Caco-2 (cell line): ENCODE data around the gene ANO4. TPM values are rescaled to one million over a fixed set of nuclear protein-coding genes. Genes with fewer than 3 reads are reported as not detected.

Source experiments
- BruUV-seq: library from RNA; stranded (reverse); fragments of 400-500 nt; replicated peaks from 2 replicates; lab custom pipeline; 2021; lab: Mats Ljungman, UMichigan
- CTCF ChIA-PET: fragments of 300-600 bp; sonication (Branson Sonifier 250); formaldehyde crosslinking; loops from one replicate; lab custom pipeline; 2022; ENCODE audit warnings: antibody characterized with exemption; lab: Charles Lee
- POLR2A ChIA-PET: fragments of 300-600 bp; sonication (Branson Sonifier 250); formaldehyde crosslinking; loops from one replicate; lab custom pipeline; 2022; ENCODE audit warnings: antibody characterized with exemption; lab: Charles Lee
- DNase-seq, 2 experiments: peaks; one replicate each; pipeline versions ENCODE4 v3.0.0 to v3.0.0-alpha.2; 2020 to 2022
- H3K27me3 ChIP-seq: replicated peaks from 2 replicates; pipeline ENCODE4 v1.6.0; 2011; ENCODE audit warnings: low read length; ENCODE audit not compliant: control insufficient read depth, insufficient read depth
- H3K36me3 ChIP-seq: 2 replicates; pipeline ENCODE4 v1.5.1; 2011; ENCODE audit warnings: low read length; ENCODE audit not compliant: control insufficient read depth, insufficient read depth
- H3K4me1 ChIP-seq: fragments of 250-450 bp; sonication (Bioruptor Pico); 2 replicates; pipeline ENCODE4 v1.5.1; 2020; ENCODE audit warnings: mild to moderate bottlenecking
- H3K4me3 ChIP-seq: 2 replicates; pipeline ENCODE4 v1.5.1; 2011; ENCODE audit warnings: low read depth, mild to moderate bottlenecking, control low read depth, low read length
- H3K9me3 ChIP-seq: fragments of 250-450 bp; sonication (Bioruptor Pico); 2 replicates; pipeline ENCODE4 v1.5.1; 2020; ENCODE audit warnings: mild to moderate bottlenecking, moderate library complexity
- H3K27ac Mint-ChIP-seq: one replicate; pipeline ENCODE4 v1.8.0; 2022; ENCODE audit warnings: mixed read lengths; ENCODE audit not compliant: unreplicated experiment
- H3K27me3 Mint-ChIP-seq: one replicate; pipeline ENCODE4 v1.8.0; 2022; ENCODE audit warnings: mixed read lengths; ENCODE audit not compliant: insufficient read depth, unreplicated experiment
- H3K36me3 Mint-ChIP-seq: one replicate; pipeline ENCODE4 v1.8.0; 2022; ENCODE audit warnings: mild to moderate bottlenecking, mixed read lengths; ENCODE audit not compliant: insufficient read depth, unreplicated experiment
- H3K4me1 Mint-ChIP-seq: one replicate; pipeline ENCODE4 v1.8.0; 2022; ENCODE audit warnings: low read depth, mixed read lengths; ENCODE audit not compliant: unreplicated experiment
- H3K4me3 Mint-ChIP-seq: one replicate; pipeline ENCODE4 v1.8.0; 2022; ENCODE audit warnings: mild to moderate bottlenecking, moderate library complexity, mixed read lengths; ENCODE audit not compliant: unreplicated experiment
- H3K9me3 Mint-ChIP-seq: one replicate; pipeline ENCODE4 v1.8.0; 2022; ENCODE audit warnings: mixed read lengths; ENCODE audit not compliant: unreplicated experiment
- intact Hi-C: fragments of 100-400 bp; cut with micrococcal nuclease; formaldehyde crosslinking; loops from one replicate; pipeline ENCODE4 v1.10.0; 2022; ENCODE audit not compliant: unreplicated experiment
- total RNA-seq: library from RNA; stranded (reverse); gene quantifications from 2 replicates; pipeline ENCODE4 v1.2.3, GENCODE V29; 2022
- TF ChIP-seq, protein P1 (sequence below), 2 experiments: fragments of 200-600 bp in 1 of 2; IDR thresholded peaks; 1 replicate in 1 of 2; 2 replicates in 1 of 2; pipeline versions ENCODE4 v1.5.1 to v1.8.0; 2011 to 2022; ENCODE audit warnings: antibody characterized with exemption in 1 of 2, control low read depth in 1 of 2, inconsistent platforms in 1 of 2, low read depth in 1 of 2, low read length in 1 of 2, mild to moderate bottlenecking in 1 of 2, moderate library complexity in 1 of 2; ENCODE audit not compliant: insufficient read depth in 1 of 2, severe bottlenecking in 1 of 2, unreplicated experiment in 1 of 2

ANO4 gene
- total RNA-seq, 1 experiment from 2014 or later: 0.09 TPM

DNA sequence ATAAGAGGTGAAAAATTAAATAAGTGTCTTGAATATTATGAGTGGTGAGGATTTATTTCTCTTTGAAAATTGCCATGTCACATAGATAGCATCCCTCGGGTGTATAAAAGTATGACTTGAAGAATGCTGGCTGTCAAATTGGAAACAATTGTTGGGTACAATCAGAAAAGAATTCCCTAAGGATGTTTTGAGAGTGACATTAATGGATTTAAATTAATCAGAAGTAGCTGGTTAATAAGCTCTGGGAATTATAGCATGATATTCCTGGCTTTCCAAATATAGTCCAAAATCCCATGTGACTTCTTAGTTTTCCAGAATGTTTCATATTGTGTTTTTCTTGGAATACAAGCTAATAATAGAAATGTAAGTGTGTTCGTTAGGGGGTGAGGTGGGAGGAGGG is 196.5 kb downstream of the ANO4 start:
- Histone ChIP-seq H3K4me1 (no peaks in the 10 kb centered on the region; the same call in 1 of the 2 replicates), H3K9me3 (no peaks in the 10 kb centered on the region), H3K36me3 (no peaks in the 10 kb centered on the region), H3K4me3 (no peak overlapping the region), H3K27me3 (no peaks in the 10 kb centered on the region)
- peaks cover 9% of the 10 kb centered on the region for H3K27me3 Mint-ChIP-seq
- TF ChIP-seq, protein P1, sequence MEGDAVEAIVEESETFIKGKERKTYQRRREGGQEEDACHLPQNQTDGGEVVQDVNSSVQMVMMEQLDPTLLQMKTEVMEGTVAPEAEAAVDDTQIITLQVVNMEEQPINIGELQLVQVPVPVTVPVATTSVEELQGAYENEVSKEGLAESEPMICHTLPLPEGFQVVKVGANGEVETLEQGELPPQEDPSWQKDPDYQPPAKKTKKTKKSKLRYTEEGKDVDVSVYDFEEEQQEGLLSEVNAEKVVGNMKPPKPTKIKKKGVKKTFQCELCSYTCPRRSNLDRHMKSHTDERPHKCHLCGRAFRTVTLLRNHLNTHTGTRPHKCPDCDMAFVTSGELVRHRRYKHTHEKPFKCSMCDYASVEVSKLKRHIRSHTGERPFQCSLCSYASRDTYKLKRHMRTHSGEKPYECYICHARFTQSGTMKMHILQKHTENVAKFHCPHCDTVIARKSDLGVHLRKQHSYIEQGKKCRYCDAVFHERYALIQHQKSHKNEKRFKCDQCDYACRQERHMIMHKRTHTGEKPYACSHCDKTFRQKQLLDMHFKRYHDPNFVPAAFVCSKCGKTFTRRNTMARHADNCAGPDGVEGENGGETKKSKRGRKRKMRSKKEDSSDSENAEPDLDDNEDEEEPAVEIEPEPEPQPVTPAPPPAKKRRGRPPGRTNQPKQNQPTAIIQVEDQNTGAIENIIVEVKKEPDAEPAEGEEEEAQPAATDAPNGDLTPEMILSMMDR (IDR thresholded peaks at IDR 0.05; ENCODE audit: insufficient read depth in 1 of 2, low read depth in 1 of 2, low read length in 1 of 2, severe bottlenecking in 1 of 2, unreplicated experiment in 1 of 2): no peak
- no peaks in the 10 kb centered on the region for H3K36me3 Mint-ChIP-seq
- no peak overlapping the region for H3K27ac Mint-ChIP-seq
- intact Hi-C loops: no loop called here
- H3K4me3 Mint-ChIP-seq: no peak overlapping the region
- no peaks in the 10 kb centered on the region for H3K4me1 Mint-ChIP-seq
- ChIA-PET CTCF (no interaction called here), POLR2A (no interaction called here)
- DNase-seq: no peak
- no TSS peak for BruUV-seq
- no peaks in the 10 kb centered on the region for H3K9me3 Mint-ChIP-seq

DNA sequence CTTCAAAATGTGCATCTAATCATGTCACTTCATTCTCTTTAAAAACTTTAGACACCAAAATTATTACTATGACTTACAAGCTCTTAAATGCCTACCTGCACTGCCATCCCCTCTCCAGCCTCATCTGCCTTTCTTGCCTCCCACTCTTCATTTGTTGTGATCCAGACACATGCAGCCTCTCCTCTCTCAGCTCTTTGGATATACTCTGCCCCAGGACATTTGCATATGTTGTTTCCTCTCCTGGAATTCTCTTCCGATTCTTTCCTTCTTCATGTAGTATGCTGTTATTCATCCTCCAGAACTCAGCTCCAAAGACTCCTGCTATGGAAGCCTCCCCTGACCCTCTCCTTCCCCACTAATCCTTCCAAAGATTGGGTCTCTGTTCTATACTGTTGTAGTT is 197.6 kb downstream of the ANO4 start:
- TF ChIP-seq, protein P1 (IDR thresholded peaks at IDR 0.05; ENCODE audit: insufficient read depth in 1 of 2, low read depth in 1 of 2, low read length in 1 of 2, severe bottlenecking in 1 of 2, unreplicated experiment in 1 of 2): no peak
- no peaks in the 10 kb centered on the region for H3K4me1 Mint-ChIP-seq
- H3K4me1 ChIP-seq: no peaks in the 10 kb centered on the region; the same call in 1 of the 2 replicates
- no peaks in the 10 kb centered on the region for H3K36me3 Mint-ChIP-seq
- H3K36me3 ChIP-seq: no peaks in the 10 kb centered on the region
- H3K9me3 Mint-ChIP-seq: no peaks in the 10 kb centered on the region
- no peak for DNase-seq
- no peak overlapping the region for H3K4me3 ChIP-seq
- H3K27me3 ChIP-seq: no peaks in the 10 kb centered on the region
- no peaks in the 10 kb centered on the region for H3K9me3 ChIP-seq
- H3K27ac Mint-ChIP-seq: no peak overlapping the region
- intact Hi-C loops: no loop called here
- POLR2A ChIA-PET: no interaction called here
- H3K4me3 Mint-ChIP-seq: no peak overlapping the region
- BruUV-seq: no TSS peak
- H3K27me3 Mint-ChIP-seq: peaks cover 9% of the 10 kb centered on the region
- CTCF ChIA-PET: no interaction called here

DNA sequence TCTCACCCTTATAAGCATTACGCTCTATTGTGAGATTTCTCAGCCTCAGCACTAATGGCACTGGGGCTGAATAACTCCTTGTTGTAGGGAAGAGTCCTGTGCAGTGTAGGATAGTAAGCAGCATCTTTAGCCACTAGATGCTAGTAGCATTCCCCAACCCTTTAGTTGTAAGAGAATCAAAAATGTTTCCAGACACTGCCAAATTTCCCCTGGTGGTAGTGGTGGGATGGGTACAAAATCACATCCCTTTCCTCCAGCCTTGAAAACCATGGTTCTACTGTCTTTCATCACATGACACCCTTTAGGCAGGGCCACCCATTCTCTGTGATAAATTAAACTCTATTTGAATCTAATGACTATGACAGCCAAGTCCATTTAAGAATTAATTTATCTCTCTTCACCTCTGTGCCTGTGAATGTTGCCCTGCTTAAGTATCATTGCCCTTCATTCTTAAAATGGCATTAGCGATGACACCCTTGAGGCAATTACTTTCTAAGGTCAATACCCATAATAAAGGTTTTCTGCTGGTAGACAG is 199.4 kb downstream of the ANO4 start:
- POLR2A ChIA-PET: no interaction called here
- no peaks in the 10 kb centered on the region for H3K36me3 Mint-ChIP-seq
- intact Hi-C loops: no loop called here

More for the DNA sequence above, 199.4 kb downstream of the ANO4 start:
- H3K27ac Mint-ChIP-seq: no peak overlapping the region
- Histone ChIP-seq H3K27me3 (no peaks in the 10 kb centered on the region), H3K4me1 (no peaks in the 10 kb centered on the region), H3K4me3 (no peak overlapping the region), H3K36me3 (no peaks in the 10 kb centered on the region), H3K9me3 (no peaks in the 10 kb centered on the region)
- H3K4me3 Mint-ChIP-seq: no peak overlapping the region
- H3K27me3 Mint-ChIP-seq: peaks cover 9% of the 10 kb centered on the region
- DNase-seq: no peak
- TF ChIP-seq, protein P1 (IDR thresholded peaks at IDR 0.05; ENCODE audit: insufficient read depth in 1 of 2, low read depth in 1 of 2, low read length in 1 of 2, severe bottlenecking in 1 of 2, unreplicated experiment in 1 of 2): peak in 1 of 2 experiments; percentile 6
- BruUV-seq: no TSS peak
- H3K9me3 Mint-ChIP-seq: no peaks in the 10 kb centered on the region
- no peaks in the 10 kb centered on the region for H3K4me1 Mint-ChIP-seq
- CTCF ChIA-PET: no interaction called here
